ENCODE measurements around the gene JAZF1. TPM values are rescaled to one million over a fixed set of nuclear protein-coding genes. Genes with fewer than 3 reads are reported as not detected.

JAZF1 gene
- total and polyA plus RNA-seq, 2 donors: 3.9 to 14.5 TPM

GRCh38 chr7:28104041-28104541 lies 76.5 kb downstream of the JAZF1 start:
- no peak overlapping the region for H3K27ac ChIP-seq (ENCODE audit: low read depth in 1 of 2, low read length in 1 of 2)
- H3K36me3 ChIP-seq (ENCODE audit: control insufficient read depth in 2 of 2, insufficient read depth in 2 of 2, low read length in 1 of 2): no peaks in the 10 kb centered on the region
- no peaks in the 10 kb centered on the region for H3K9me3 ChIP-seq (ENCODE audit: control insufficient read depth in 2 of 2, insufficient read depth in 1 of 2, low read length in 1 of 2)
- no peak overlapping the region for H3K4me3 ChIP-seq (ENCODE audit: low read length in 2 of 2)
- peaks cover 0 to 4% of the 10 kb centered on the region in 2 donors for H3K4me1 ChIP-seq (ENCODE audit: control insufficient read depth in 2 of 2, insufficient read depth in 2 of 2, low read length in 2 of 2)
- 91% methylated on average over 3 of the region's 3 CpGs for WGBS
- DNase-seq (ENCODE audit: low read depth in 6 of 9, low spot score in 9 of 9): no peak
- no peaks in the 10 kb centered on the region for H3K27me3 ChIP-seq (ENCODE audit: control insufficient read depth in 2 of 2, insufficient read depth in 1 of 2, low read length in 1 of 2)

DNA sequence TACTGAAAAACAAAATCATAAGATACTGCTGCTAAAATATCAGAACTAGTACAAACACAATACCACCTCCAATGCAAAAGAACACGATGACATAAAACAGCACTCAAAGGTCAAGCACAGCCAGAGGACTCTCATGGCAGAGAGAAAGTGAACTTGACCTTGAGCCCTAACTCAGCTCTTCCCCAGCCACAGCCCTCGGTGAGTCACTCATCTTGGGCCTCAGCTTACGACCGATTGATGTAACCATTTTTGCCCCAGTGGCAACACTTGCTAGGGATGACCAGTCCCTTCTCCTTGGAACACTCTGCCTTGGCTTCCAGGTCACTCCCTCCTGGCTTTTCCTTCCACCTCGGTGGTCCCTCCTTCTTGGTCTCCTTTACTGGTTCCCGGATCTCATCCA lies 77.8 kb downstream of the JAZF1 start:
- no peak for DNase-seq (ENCODE audit: low read depth in 6 of 9, low spot score in 9 of 9)
- Histone ChIP-seq H3K27ac (ENCODE audit: low read depth in 1 of 2, low read length in 1 of 2) (no peak overlapping the region), H3K4me3 (ENCODE audit: low read length in 2 of 2) (no peak overlapping the region), H3K4me1 (ENCODE audit: control insufficient read depth in 2 of 2, insufficient read depth in 2 of 2, low read length in 2 of 2) (peaks cover 0 to 4% of the 10 kb centered on the region in 2 donors), H3K36me3 (ENCODE audit: control insufficient read depth in 2 of 2, insufficient read depth in 2 of 2, low read length in 1 of 2) (no peaks in the 10 kb centered on the region), H3K27me3 (ENCODE audit: control insufficient read depth in 2 of 2, insufficient read depth in 1 of 2, low read length in 1 of 2) (no peaks in the 10 kb centered on the region), H3K9me3 (ENCODE audit: control insufficient read depth in 2 of 2, insufficient read depth in 1 of 2, low read length in 1 of 2) (no peaks in the 10 kb centered on the region)
- WGBS: 93% methylated on average over 6 of the region's 6 CpGs

GRCh38 chr7:28096713-28097112 lies 83.9 kb downstream of the JAZF1 start:
- 2% methylated on average over 3 of the region's 3 CpGs for WGBS
- peak; percentile 8 to 59 (median 32) for DNase-seq (ENCODE audit: low read depth in 6 of 9, low spot score in 9 of 9)
- H3K36me3 ChIP-seq (ENCODE audit: control insufficient read depth in 2 of 2, insufficient read depth in 2 of 2, low read length in 1 of 2): no peaks in the 10 kb centered on the region
- H3K27ac ChIP-seq (ENCODE audit: low read depth in 1 of 2, low read length in 1 of 2): no peak overlapping the region
- no peaks in the 10 kb centered on the region for H3K27me3 ChIP-seq (ENCODE audit: control insufficient read depth in 2 of 2, insufficient read depth in 1 of 2, low read length in 1 of 2)
- no peaks in the 10 kb centered on the region for H3K9me3 ChIP-seq (ENCODE audit: control insufficient read depth in 2 of 2, insufficient read depth in 1 of 2, low read length in 1 of 2)
- no peak overlapping the region for H3K4me3 ChIP-seq (ENCODE audit: low read length in 2 of 2)
- H3K4me1 ChIP-seq (ENCODE audit: control insufficient read depth in 2 of 2, insufficient read depth in 2 of 2, low read length in 2 of 2): no peaks in the 10 kb centered on the region

DNA sequence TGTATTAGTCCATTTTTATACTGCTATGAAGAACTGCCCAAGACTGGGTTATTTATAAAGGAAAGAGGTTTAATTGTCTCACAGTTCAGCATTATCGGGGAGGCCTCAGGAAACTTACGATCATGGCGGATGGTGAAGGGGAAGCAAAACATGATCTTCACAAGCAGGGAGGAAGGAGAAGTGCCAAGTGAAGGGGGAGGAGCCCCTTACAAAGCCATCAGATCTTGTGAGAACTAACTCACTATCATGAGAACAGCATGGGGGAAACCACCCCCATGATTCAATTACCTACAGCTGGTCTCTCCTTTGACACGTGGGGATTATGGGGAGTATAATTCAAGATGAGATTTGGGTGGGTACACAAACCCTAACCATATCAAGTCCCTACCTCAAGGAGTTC lies 85.4 kb downstream of the JAZF1 start:
- Histone ChIP-seq H3K4me3 (ENCODE audit: low read length in 2 of 2) (no peak overlapping the region), H3K9me3 (ENCODE audit: control insufficient read depth in 2 of 2, insufficient read depth in 1 of 2, low read length in 1 of 2) (no peaks in the 10 kb centered on the region), H3K4me1 (ENCODE audit: control insufficient read depth in 2 of 2, insufficient read depth in 2 of 2, low read length in 2 of 2) (no peaks in the 10 kb centered on the region), H3K27ac (ENCODE audit: low read depth in 1 of 2, low read length in 1 of 2) (no peak overlapping the region), H3K27me3 (ENCODE audit: control insufficient read depth in 2 of 2, insufficient read depth in 1 of 2, low read length in 1 of 2) (no peaks in the 10 kb centered on the region), H3K36me3 (ENCODE audit: control insufficient read depth in 2 of 2, insufficient read depth in 2 of 2, low read length in 1 of 2) (no peaks in the 10 kb centered on the region)
- DNase-seq (ENCODE audit: low read depth in 6 of 9, low spot score in 9 of 9): no peak
- WGBS: 97% methylated on average over 4 of the region's 4 CpGs

DNA sequence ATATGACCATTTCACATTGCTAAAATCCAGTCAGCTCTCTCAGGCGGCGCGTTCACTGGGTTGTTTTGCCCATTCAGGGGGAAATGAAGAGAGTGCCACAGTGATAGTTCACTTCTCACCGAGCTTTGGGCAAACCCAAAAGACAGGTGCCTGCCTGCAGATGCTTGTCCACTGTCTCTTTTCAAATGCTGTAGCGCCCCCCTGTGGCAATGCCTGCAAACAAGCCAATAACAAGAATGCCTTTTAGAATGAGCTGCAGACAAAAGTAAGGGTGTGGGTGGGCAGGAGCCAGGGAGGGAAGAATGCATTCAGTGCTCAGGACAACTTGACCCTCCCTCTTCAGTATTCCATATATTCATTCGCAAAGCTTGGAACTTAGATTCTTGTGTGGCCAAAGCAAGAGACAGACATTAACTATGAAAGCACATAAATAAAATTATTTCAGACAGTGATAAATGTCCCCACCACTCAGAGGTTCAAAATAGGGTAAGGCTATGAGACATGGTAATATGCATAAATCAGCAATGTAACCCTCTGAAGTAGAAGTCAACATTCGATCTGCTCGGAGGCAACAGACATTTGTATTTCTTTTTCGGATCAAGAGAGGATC lies 86.9 kb downstream of the JAZF1 start:
- no peaks in the 10 kb centered on the region for H3K27me3 ChIP-seq (ENCODE audit: control insufficient read depth in 2 of 2, insufficient read depth in 1 of 2, low read length in 1 of 2)
- no peaks in the 10 kb centered on the region for H3K9me3 ChIP-seq (ENCODE audit: control insufficient read depth in 2 of 2, insufficient read depth in 1 of 2, low read length in 1 of 2)
- peak in 2 of 9 donors; percentile 20 to 41 for DNase-seq (ENCODE audit: low read depth in 6 of 9, low spot score in 9 of 9)
- no peaks in the 10 kb centered on the region for H3K4me1 ChIP-seq (ENCODE audit: control insufficient read depth in 2 of 2, insufficient read depth in 2 of 2, low read length in 2 of 2)
- H3K36me3 ChIP-seq (ENCODE audit: control insufficient read depth in 2 of 2, insufficient read depth in 2 of 2, low read length in 1 of 2): no peaks in the 10 kb centered on the region
- H3K4me3 ChIP-seq (ENCODE audit: low read length in 2 of 2): no peak overlapping the region
- WGBS: 88% methylated on average over 9 of the region's 9 CpGs
- H3K27ac ChIP-seq (ENCODE audit: low read depth in 1 of 2, low read length in 1 of 2): no peak overlapping the region

GRCh38 chr7:28091190-28091589 lies 89.4 kb downstream of the JAZF1 start:
- no peaks in the 10 kb centered on the region for H3K4me1 ChIP-seq (ENCODE audit: control insufficient read depth in 2 of 2, insufficient read depth in 2 of 2, low read length in 2 of 2)
- whole genome bisulfite sequencing: 95% methylated on average over 1 of the region's 1 CpG
- no peaks in the 10 kb centered on the region for H3K9me3 ChIP-seq (ENCODE audit: control insufficient read depth in 2 of 2, insufficient read depth in 1 of 2, low read length in 1 of 2)
- H3K36me3 ChIP-seq (ENCODE audit: control insufficient read depth in 2 of 2, insufficient read depth in 2 of 2, low read length in 1 of 2): no peaks in the 10 kb centered on the region
- no peak overlapping the region for H3K4me3 ChIP-seq (ENCODE audit: low read length in 2 of 2)
- H3K27me3 ChIP-seq (ENCODE audit: control insufficient read depth in 2 of 2, insufficient read depth in 1 of 2, low read length in 1 of 2): no peaks in the 10 kb centered on the region
- no peak overlapping the region for H3K27ac ChIP-seq (ENCODE audit: low read depth in 1 of 2, low read length in 1 of 2)
- no peak for DNase-seq (ENCODE audit: low read depth in 6 of 9, low spot score in 9 of 9)

GRCh38 chr7:28088901-28089714 lies 91.5 kb downstream of the JAZF1 start:
- Histone ChIP-seq H3K27me3 (ENCODE audit: control insufficient read depth in 2 of 2, insufficient read depth in 1 of 2, low read length in 1 of 2) (no peaks in the 10 kb centered on the region), H3K36me3 (ENCODE audit: control insufficient read depth in 2 of 2, insufficient read depth in 2 of 2, low read length in 1 of 2) (no peaks in the 10 kb centered on the region), H3K27ac (ENCODE audit: low read depth in 1 of 2, low read length in 1 of 2) (no peak overlapping the region), H3K4me3 (ENCODE audit: low read length in 2 of 2) (no peak overlapping the region), H3K4me1 (ENCODE audit: control insufficient read depth in 2 of 2, insufficient read depth in 2 of 2, low read length in 2 of 2) (no peaks in the 10 kb centered on the region), H3K9me3 (ENCODE audit: control insufficient read depth in 2 of 2, insufficient read depth in 1 of 2, low read length in 1 of 2) (no peaks in the 10 kb centered on the region)
- no peak for DNase-seq (ENCODE audit: low read depth in 6 of 9, low spot score in 9 of 9)
- 93% methylated on average over 6 of the region's 6 CpGs for WGBS

DNA sequence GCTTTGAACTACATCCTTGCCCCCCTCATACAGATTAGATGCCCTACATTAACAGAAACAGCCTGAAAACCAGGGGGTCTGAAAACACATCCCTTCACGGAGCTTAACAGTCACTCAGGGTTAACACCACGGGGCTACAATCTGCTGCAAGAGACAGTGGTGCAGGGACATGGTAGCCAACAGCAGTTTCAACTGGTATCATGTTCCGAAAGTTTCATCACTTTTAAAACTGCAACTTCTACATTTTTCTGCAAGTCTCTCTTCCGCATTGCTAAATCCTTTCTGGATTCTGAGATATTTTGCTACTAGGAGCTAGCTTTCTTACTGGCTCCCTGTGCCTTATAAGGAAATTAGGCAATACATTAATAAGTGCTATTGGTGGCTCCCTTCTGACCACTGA lies 92.6 kb downstream of the JAZF1 start:
- 94% methylated on average over 4 of the region's 4 CpGs for WGBS
- Histone ChIP-seq H3K27ac (ENCODE audit: low read depth in 1 of 2, low read length in 1 of 2) (no peak overlapping the region), H3K27me3 (ENCODE audit: control insufficient read depth in 2 of 2, insufficient read depth in 1 of 2, low read length in 1 of 2) (no peaks in the 10 kb centered on the region), H3K4me3 (ENCODE audit: low read length in 2 of 2) (no peak overlapping the region), H3K4me1 (ENCODE audit: control insufficient read depth in 2 of 2, insufficient read depth in 2 of 2, low read length in 2 of 2) (no peaks in the 10 kb centered on the region), H3K9me3 (ENCODE audit: control insufficient read depth in 2 of 2, insufficient read depth in 1 of 2, low read length in 1 of 2) (no peaks in the 10 kb centered on the region), H3K36me3 (ENCODE audit: control insufficient read depth in 2 of 2, insufficient read depth in 2 of 2, low read length in 1 of 2) (no peaks in the 10 kb centered on the region)
- no peak for DNase-seq (ENCODE audit: low read depth in 6 of 9, low spot score in 9 of 9)

DNA sequence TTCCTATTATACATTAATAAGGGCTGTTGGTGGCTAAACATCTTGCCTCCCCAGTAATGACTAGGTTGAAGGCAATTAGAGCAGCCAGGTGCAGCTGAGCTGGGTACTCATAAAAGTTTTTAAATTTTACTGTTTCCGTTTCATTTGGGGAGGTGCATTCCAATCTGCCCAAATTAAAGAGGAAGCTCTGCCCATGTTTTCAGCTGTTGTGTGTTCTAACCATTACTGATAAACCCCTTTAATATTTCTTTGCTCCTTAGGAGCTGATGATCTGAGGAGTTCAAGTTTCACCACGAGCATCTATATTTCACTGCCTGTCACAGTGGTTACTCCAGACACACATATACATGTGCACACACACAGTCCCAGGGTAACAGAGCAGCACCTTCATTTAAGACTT lies 94.4 kb downstream of the JAZF1 start:
- H3K4me3 ChIP-seq (ENCODE audit: low read length in 2 of 2): no peak overlapping the region
- WGBS: 38% methylated on average over 2 of the region's 2 CpGs
- no peaks in the 10 kb centered on the region for H3K4me1 ChIP-seq (ENCODE audit: control insufficient read depth in 2 of 2, insufficient read depth in 2 of 2, low read length in 2 of 2)
- H3K27ac ChIP-seq (ENCODE audit: low read depth in 1 of 2, low read length in 1 of 2): no peak overlapping the region
- H3K36me3 ChIP-seq (ENCODE audit: control insufficient read depth in 2 of 2, insufficient read depth in 2 of 2, low read length in 1 of 2): no peaks in the 10 kb centered on the region
- H3K27me3 ChIP-seq (ENCODE audit: control insufficient read depth in 2 of 2, insufficient read depth in 1 of 2, low read length in 1 of 2): no peaks in the 10 kb centered on the region
- no peak for DNase-seq (ENCODE audit: low read depth in 6 of 9, low spot score in 9 of 9)
- no peaks in the 10 kb centered on the region for H3K9me3 ChIP-seq (ENCODE audit: control insufficient read depth in 2 of 2, insufficient read depth in 1 of 2, low read length in 1 of 2)

Data from thymus (tissue), 11 donors.